ENCODE results near the gene PNMA1. TPM values are rescaled to one million over a fixed set of nuclear protein-coding genes. Genes with fewer than 3 reads are reported as not detected.

The PNMA1 gene
- total RNA-seq, 2 donors from 2014 or later: 42.0 to 53.7 TPM

DNA sequence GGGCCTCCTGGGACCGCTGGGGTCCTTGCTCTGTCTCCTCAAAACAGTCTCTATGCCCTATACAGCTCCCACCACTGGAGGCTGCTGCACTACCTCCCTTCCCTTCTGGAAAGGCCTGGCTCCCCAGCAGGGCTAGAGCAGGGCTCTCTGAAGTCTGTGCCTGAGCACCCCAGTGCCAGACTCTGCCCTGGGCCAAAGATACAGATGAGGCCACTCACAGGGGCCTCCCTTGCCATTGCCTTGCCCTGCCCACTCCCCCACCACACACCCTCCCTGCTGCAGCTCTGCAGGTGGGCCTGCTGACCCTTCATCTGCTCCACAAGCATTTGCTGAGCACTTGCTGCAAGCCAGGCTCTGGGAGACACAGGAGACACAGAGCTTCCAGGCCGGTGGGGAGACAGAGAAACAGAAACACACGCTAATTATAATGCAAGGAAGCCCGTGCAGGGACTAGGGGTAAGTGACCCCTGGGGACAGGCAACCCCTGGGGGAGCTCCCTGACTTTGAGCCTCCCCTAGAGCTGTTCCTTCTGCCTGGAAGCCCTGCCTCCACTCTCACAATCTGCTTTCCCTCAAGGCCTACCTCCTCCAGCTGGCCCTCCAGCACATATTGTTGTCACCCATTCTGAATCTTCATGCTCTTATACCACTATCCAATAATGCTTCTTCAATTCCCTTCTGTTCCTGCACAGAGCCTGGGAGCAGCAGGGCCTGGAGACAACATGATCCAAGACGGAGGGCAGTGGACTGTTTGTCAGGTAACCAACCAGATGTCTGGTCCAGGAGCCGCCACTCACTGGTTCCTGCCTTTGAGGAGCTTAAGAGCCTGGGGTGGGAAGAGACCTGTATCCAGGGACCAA is 32.6 kb upstream of the PNMA1 start:
- Mint-ChIP-seq H3K27me3 (no peaks in the 10 kb centered on the region), H3K27ac (peak overlapping the region; percentile 96), H3K4me1 (peaks cover 81% of the 10 kb centered on the region), H3K36me3 (ENCODE audit: low read depth) (no peaks in the 10 kb centered on the region), H3K4me3 (peak overlapping the region; percentile 21)
- ATAC-seq (no peak), DNase-seq (no peak)
- H3K9me3 ChIP-seq (ENCODE audit: control insufficient read depth, low read length, poor library complexity, severe bottlenecking): no peaks in the 10 kb centered on the region

DNA sequence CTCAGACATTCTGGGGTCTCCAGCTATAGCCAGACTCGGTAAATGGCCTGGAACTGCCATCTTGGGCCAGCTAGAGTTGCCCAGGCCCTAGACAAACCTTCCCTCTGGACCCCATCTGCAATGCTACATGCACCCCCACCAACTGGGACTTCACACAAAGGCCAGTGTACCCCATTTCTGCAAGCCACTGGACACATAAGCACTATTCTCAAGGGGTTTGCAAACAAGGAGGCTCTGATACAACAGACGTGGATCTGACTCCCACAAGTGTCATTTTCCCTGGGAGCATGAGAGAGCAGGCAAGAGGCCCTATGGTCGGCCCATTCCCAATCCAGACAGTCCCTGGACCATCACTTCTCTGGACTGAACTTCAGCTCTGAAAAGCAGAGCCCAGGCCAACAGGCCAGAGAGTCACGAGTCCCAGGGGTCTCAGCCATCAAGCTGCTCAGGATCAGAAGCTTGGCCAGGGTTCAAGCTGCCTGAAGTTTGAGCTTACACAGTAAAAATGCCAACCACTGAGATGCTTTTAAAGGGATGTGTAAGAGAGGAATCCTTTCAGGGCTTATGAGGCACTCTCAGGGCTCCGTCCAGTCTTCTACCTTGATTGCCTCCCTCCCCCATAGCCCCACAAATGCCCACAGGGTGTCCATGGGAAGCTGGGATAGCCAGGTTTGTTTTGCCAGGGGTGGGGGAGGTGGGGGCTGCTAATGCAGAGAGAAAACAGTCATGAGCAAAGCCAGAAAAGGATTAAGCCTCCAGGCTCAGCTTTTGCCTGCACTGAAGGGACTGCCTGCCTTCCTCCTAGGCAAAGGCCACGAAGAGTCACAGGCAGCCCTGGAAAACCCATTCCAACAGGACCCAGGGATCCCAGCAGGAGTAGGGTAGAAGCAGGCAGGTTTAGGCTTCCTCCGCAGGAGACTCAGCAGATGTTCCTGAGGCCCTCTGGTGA is 31.7 kb upstream of the PNMA1 start:
- peak overlapping the region; percentile 66 for H3K4me3 Mint-ChIP-seq
- H3K27me3 Mint-ChIP-seq: no peaks in the 10 kb centered on the region
- no peaks in the 10 kb centered on the region for H3K9me3 ChIP-seq (ENCODE audit: control insufficient read depth, low read length, poor library complexity, severe bottlenecking)
- no peak for ATAC-seq
- no peaks in the 10 kb centered on the region for H3K36me3 Mint-ChIP-seq (ENCODE audit: low read depth)
- DNase-seq: no peak
- H3K27ac Mint-ChIP-seq: peak overlapping the region; percentile 96
- H3K4me1 Mint-ChIP-seq: peaks cover 83% of the 10 kb centered on the region

DNA sequence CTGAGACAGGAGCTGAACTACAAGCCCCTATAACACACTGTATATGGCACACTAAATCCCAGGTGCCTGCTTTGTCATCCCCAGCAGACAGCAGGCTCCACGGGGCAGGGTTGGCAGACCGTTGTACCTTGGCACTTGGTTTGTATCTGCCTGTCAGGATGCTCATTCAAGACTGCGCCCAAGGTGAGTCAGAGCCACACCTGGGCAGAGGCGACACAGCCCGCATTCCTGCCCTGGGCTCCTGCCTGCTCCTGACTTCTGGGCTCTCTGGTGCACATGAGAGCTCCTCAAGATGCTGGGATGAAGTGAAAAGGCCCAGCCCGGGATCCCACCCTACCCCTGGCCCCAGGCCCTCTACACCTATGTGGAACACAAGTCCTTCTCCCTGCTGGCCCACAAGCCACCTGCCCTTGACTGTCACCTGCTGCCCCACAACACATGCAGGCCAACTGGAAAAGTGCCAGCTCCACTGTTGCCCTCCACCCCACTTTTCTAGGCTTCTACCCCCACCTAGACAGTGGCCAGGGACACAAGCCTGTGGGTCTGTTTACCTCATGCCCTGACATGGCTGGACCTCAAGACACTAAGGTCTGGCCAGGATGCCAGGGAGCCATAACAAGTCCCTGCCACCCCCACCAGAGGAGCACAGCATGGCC is 30.8 kb upstream of the PNMA1 start:
- Mint-ChIP-seq H3K36me3 (ENCODE audit: low read depth) (no peaks in the 10 kb centered on the region), H3K27ac (peak overlapping the region; percentile 93), H3K4me3 (peak overlapping the region; percentile 92), H3K4me1 (peaks cover 83% of the 10 kb centered on the region), H3K27me3 (no peaks in the 10 kb centered on the region)
- no peak for DNase-seq
- peak; percentile 19 for ATAC-seq
- no peaks in the 10 kb centered on the region for H3K9me3 ChIP-seq (ENCODE audit: control insufficient read depth, low read length, poor library complexity, severe bottlenecking)

DNA sequence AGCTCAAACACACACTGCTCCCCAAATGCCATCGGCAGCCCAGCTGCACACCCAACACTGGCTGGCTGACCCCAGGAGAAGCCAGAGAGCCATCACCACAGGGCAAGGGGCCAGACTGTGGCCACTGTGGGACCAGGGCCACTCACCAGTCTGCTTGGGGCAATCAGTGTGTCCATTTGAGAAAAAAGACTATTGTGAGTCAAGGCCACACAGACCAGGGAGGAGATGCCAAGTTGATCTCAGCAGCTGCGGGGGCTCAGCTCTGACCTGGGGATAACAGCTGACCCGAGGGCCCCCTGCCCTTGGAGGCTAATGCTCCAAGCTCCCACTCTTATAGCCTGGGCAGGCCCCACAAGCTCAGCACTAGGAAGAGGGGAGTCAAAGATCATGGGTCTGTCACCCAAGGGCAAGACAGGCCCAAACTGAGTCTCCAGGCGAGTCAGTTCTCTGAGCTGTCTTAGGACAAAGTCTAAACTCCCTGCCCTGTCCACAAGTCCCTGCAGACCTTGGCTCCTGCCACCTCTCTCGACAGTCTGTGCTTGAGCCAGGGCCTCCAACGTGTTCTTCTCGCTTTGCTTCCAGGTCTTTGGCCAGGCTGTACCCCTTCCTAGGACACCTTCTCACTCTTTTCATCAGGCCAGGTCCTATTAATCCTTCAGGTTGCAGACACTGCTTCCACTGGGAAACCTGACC is 30.1 kb upstream of the PNMA1 start:
- peak overlapping the region; percentile 92 for H3K4me3 Mint-ChIP-seq
- H3K27ac Mint-ChIP-seq: peak overlapping the region; percentile 93
- no peaks in the 10 kb centered on the region for H3K36me3 Mint-ChIP-seq (ENCODE audit: low read depth)
- DNase-seq: no peak
- ATAC-seq: no peak
- H3K9me3 ChIP-seq (ENCODE audit: control insufficient read depth, low read length, poor library complexity, severe bottlenecking): no peaks in the 10 kb centered on the region
- H3K27me3 Mint-ChIP-seq: no peaks in the 10 kb centered on the region
- H3K4me1 Mint-ChIP-seq: peaks cover 80% of the 10 kb centered on the region

DNA sequence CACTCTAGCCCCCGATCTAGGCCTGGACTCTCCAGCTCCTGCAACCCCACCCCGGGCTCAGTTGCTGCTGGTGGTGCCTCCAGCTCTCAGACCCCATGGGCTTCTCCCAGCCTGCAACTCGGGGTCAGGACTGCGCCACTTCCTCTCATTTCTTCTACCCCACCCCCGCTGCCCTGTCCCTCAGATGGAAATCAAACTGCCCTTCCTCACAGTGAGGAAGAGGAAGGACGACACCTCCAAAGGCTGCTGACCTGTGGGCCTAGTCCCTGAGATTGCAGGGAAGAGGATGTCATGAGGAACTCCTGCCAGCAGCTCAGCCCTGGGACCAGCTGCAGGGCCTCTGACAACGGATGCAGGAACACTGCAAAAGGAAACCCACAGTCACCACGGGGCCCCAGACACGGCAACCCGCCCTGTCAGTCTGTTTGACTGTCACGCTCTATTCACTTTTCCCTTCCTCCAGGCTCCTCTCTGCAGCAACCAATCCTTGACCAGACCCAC is 29.3 kb upstream of the PNMA1 start:
- peak overlapping the region; percentile 92 for H3K4me3 Mint-ChIP-seq
- peaks cover 74% of the 10 kb centered on the region for H3K4me1 Mint-ChIP-seq
- H3K36me3 Mint-ChIP-seq (ENCODE audit: low read depth): no peaks in the 10 kb centered on the region
- peak overlapping the region; percentile 93 for H3K27ac Mint-ChIP-seq
- no peaks in the 10 kb centered on the region for H3K9me3 ChIP-seq (ENCODE audit: control insufficient read depth, low read length, poor library complexity, severe bottlenecking)
- peak in 2 of 3 donors; percentile 40 to 48 for DNase-seq
- no peaks in the 10 kb centered on the region for H3K27me3 Mint-ChIP-seq
- peak; percentile 77 for ATAC-seq

DNA sequence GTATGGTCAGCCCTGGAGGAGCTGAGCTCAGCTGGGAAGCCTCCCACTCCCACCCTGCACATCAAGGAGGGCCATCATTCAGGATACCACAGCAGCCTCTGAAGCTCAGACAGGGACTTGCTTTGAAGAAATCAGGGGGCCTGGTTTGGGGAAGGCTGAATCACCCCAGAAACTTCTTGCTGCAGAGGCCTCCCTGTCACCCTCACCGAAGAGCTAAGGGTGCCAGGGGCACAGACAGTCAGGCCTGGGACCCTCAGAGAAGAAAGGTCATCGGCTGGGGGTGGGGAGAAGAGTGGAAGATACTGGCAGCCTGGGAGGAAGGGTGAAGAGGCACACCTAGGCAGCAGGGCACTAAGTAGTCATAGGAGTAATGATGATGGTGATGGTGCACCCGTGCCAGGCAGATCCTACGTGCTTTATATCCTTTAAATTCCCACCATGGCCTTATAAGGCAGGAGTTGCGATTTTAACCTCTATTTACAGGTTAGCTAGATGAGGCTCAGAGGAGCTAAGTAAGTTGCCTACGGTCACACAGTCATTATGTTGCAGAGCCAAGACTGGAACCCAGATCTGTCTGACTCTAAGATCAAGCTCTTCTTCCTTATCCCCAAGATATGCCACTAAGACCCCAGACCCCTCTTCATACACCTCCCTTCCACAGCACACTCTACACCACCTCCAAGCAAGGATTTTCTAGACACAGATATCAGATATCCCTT is 28.5 kb upstream of the PNMA1 start:
- Mint-ChIP-seq H3K4me1 (peaks cover 67% of the 10 kb centered on the region), H3K27me3 (no peaks in the 10 kb centered on the region), H3K4me3 (peak overlapping the region; percentile 92), H3K36me3 (ENCODE audit: low read depth) (no peaks in the 10 kb centered on the region), H3K27ac (peak overlapping the region; percentile 93)
- DNase-seq (no peak), ATAC-seq (no peak)
- H3K9me3 ChIP-seq (ENCODE audit: control insufficient read depth, low read length, poor library complexity, severe bottlenecking): no peaks in the 10 kb centered on the region

DNA sequence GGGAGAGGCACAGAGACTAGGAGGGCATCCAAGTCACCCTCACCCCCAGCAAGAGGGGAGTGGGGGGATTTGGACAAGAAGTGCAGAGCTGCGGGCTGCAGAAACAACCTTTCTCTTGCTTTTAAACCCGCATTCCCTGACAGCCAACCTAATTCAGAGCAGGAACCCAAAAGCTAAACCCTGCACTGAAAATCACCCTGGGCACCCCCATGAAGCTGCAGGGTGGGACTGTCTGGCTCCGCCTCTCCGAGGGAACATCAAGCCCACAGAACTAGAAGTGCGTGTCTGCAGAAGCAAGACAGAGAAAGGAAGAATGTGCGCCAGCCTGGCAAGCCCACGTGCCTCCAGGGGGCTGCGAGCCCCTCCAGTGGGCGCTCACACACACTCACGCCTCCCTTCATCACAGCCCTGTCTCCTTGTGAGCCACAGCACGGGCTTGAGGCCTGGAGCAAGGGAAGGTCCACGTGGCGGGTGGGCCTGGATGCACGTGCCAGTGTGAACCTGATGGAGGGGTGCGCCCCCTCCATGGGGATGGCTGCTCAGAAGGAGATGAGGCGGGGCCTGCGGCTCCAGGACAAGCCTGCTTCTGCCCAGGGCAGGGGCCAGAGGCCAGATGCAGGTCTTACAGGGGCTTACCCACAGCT is 27.8 kb upstream of the PNMA1 start:
- no peak for DNase-seq
- peaks cover 62% of the 10 kb centered on the region for H3K4me1 Mint-ChIP-seq
- no peaks in the 10 kb centered on the region for H3K9me3 ChIP-seq (ENCODE audit: control insufficient read depth, low read length, poor library complexity, severe bottlenecking)
- peak; percentile 42 for ATAC-seq
- peak overlapping the region; percentile 92 for H3K4me3 Mint-ChIP-seq
- H3K36me3 Mint-ChIP-seq (ENCODE audit: low read depth): no peaks in the 10 kb centered on the region
- H3K27ac Mint-ChIP-seq: peak overlapping the region; percentile 93
- H3K27me3 Mint-ChIP-seq: no peaks in the 10 kb centered on the region

DNA sequence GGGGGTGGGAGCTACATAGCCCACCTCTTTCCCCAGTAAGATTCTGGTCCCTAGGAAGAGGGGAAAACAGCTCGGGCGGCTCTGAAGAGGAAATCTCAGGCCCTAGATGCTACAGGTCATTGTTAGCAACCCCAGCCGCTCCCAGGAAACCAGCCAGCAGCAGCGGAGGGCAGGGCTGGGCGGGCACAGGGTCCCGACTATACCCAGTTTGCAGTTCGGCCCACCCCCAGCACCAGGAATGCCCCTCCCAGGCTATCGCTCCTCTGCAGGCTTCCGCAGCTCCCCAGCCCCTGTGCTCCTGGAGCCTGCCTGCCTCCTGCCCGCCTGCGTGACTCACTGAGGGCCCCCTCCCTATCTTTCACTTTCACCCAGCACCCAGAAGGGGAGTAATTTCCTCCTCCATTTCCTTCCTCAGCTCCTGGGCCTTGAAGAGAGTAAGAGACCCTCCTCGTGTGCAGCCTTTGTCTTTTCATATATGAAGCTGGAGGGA is 27.2 kb upstream of the PNMA1 start:
- Mint-ChIP-seq H3K4me3 (peak overlapping the region; percentile 92), H3K27ac (peak overlapping the region; percentile 93), H3K36me3 (ENCODE audit: low read depth) (no peaks in the 10 kb centered on the region), H3K4me1 (peaks cover 57% of the 10 kb centered on the region), H3K27me3 (no peaks in the 10 kb centered on the region)
- peak; percentile 71 for ATAC-seq
- no peaks in the 10 kb centered on the region for H3K9me3 ChIP-seq (ENCODE audit: control insufficient read depth, low read length, poor library complexity, severe bottlenecking)
- peak in 2 of 3 donors; percentile 50 to 68 for DNase-seq

DNA sequence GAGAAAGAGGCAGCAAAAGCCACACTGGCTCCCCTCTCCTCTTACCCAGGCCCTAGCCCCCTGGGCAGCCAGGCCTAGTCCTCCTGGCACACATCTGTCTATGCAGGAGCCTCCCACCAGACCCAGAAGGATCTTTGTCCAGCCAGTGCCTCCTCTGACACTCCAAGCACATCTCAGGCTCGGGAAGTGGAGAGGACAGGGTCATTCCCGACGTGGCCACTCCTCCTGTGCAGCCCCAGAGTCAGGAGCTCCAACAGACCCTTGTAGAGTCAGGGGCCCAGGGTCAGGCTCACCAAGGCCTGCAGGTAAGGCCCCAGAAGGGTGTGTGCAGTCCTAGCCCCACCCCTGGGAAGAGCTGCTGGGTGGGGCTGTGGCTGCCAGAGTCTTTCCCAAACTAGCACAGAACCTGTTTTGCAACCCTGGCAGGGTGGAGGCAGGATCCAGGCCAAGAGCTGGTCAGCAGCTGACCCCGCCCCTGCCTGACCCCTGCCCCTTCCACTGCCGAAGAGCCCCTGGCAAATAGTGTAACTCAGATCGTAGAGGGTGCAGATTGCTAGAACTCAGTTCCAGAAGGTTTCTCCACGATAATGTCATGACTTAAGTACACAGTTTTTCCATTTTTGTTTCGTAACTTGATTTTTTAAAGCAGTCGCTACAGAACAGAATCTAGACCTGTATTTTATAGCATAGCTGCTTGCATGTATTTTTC is 26.6 kb upstream of the PNMA1 start:
- Mint-ChIP-seq H3K4me1 (peaks cover 56% of the 10 kb centered on the region), H3K27me3 (no peaks in the 10 kb centered on the region), H3K27ac (peak overlapping the region; percentile 93), H3K4me3 (peak overlapping the region; percentile 92), H3K36me3 (ENCODE audit: low read depth) (no peaks in the 10 kb centered on the region)
- no peak for ATAC-seq
- no peaks in the 10 kb centered on the region for H3K9me3 ChIP-seq (ENCODE audit: control insufficient read depth, low read length, poor library complexity, severe bottlenecking)
- DNase-seq: no peak

DNA sequence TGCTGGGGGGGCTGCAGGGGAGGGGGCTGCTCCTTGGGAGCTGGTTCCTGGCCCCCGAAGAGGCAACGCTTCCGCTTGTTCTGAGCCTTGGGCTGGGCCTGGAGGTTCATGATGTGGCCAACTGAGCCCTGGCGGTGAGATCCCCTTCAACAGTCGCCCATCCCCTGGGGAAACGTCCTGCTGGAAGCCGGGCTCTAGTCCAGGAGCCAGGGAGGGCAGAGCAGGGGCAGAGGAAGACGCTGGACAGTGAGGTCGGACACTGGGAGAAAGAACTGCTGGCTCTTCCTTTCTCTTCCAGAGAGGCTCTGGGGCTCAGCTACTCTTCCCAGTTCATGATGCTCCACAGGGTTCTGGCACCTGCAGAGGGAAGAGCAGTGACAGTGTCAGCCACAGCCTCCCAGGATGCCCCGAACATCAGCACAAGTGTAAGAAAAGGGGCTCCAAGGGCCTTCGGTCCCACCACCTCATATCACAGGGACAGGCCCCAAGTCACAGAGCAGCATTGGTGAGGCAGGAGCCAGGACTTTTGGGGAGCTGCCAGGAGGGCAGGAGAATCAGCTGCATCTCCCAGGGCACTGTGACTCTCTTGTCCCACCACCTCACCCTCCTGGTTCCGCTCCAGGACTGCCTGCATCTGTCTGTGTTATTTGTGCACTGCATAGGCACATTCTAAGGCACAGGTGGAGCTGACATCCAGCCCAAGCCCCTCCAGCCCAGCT is 25.9 kb upstream of the PNMA1 start:
- Mint-ChIP-seq H3K4me3 (peak overlapping the region; percentile 92), H3K36me3 (ENCODE audit: low read depth) (no peaks in the 10 kb centered on the region), H3K27me3 (no peaks in the 10 kb centered on the region), H3K4me1 (peaks cover 51% of the 10 kb centered on the region), H3K27ac (peak overlapping the region; percentile 93)
- no peaks in the 10 kb centered on the region for H3K9me3 ChIP-seq (ENCODE audit: control insufficient read depth, low read length, poor library complexity, severe bottlenecking)
- DNase-seq (no peak), ATAC-seq (no peak)

Data from T-helper 17 cell (primary cell).